ENCODE measurements around the gene RAD51B. TPM values are rescaled to one million over a fixed set of nuclear protein-coding genes. Genes with fewer than 3 reads are reported as not detected.
"Not testable (repeated sequence)": the region's sequence is repeated elsewhere in the genome, so short reads cannot be mapped to it uniquely, and the experiment has no call there.

The RAD51B gene
- total RNA-seq, 1 experiment from 2014 or later = 23.3 TPM

DNA sequence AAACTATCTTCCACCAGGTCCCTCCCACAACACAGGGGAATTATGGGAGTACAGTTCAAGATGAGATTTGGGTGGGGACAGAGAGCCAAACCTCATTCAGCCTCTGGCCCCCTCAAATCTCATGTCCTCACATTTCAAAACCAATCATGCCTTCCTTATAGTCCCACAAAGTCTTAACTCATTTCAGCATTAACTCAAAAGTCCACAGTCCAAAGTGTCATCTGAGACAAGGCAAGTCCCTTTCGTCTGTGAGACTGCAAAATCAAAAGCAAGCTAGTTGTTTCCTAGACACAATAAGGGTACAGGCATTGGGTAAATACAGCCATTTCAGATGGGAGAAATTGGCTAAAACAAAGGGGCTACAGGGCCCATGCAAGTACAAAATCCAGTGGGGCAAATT is 147.6 kb downstream of the RAD51B start:
- TF ChIP-seq CTCF (conservative IDR thresholded peaks at IDR 0.05; ENCODE audit: low read depth, low read length) (no peak), EZH2 (IDR thresholded peaks at IDR 0.05; ENCODE audit: borderline replicate concordance, low read depth, low read length, poor library complexity, severe bottlenecking) (no peak)
- H3K4me3 ChIP-seq (ENCODE audit: low read depth, low read length, poor library complexity, severe bottlenecking) = no peak overlapping the region
- CTCF ChIA-PET = no interaction called here
- no peak overlapping the region for H3K27ac ChIP-seq (ENCODE audit: low read depth, low read length, poor library complexity, severe bottlenecking)
- H3K36me3 ChIP-seq (ENCODE audit: insufficient read depth, low read length, poor library complexity, severe bottlenecking) = no peaks in the 10 kb centered on the region
- H3K9me3 ChIP-seq (ENCODE audit: low read depth, low read length, poor library complexity, severe bottlenecking) = no peaks in the 10 kb centered on the region
- DNase-seq (ENCODE audit: low spot score) = no peak
- H3K27me3 ChIP-seq (replicated peaks; ENCODE audit: insufficient read depth, low read depth, low read length, poor library complexity) = peaks cover 4% of the 10 kb centered on the region
- intact Hi-C loops (cut with micrococcal nuclease; ENCODE audit: unreplicated experiment) = no loop called here
- H3K4me1 ChIP-seq (ENCODE audit: insufficient read depth, low read length, poor library complexity, severe bottlenecking) = no peaks in the 10 kb centered on the region
- BruUV-seq (replicated peaks) = no TSS peak
- POLR2A ChIA-PET (ENCODE audit: low non-redundant PET) = no interaction called here

- H3K36me3 ChIP-seq (ENCODE audit: insufficient read depth, low read length, poor library complexity, severe bottlenecking); H3K27me3 ChIP-seq (replicated peaks; ENCODE audit: insufficient read depth, low read depth, low read length, poor library complexity); H3K4me1 ChIP-seq (ENCODE audit: insufficient read depth, low read length, poor library complexity, severe bottlenecking); H3K4me3 ChIP-seq (ENCODE audit: low read depth, low read length, poor library complexity, severe bottlenecking); DNase-seq (ENCODE audit: low spot score); CTCF ChIA-PET; intact Hi-C loops (cut with micrococcal nuclease; ENCODE audit: unreplicated experiment); POLR2A ChIA-PET (ENCODE audit: low non-redundant PET); H3K27ac ChIP-seq (ENCODE audit: low read depth, low read length, poor library complexity, severe bottlenecking); H3K9me3 ChIP-seq (ENCODE audit: low read depth, low read length, poor library complexity, severe bottlenecking); BruUV-seq (replicated peaks): not testable (repeated sequence)
These were observed 148.4 kb downstream of the RAD51B start for GRCh38 chr14:67967970-67968369.

- H3K4me1 ChIP-seq (ENCODE audit: insufficient read depth, low read length, poor library complexity, severe bottlenecking) = no peaks in the 10 kb centered on the region
- no peaks in the 10 kb centered on the region for H3K36me3 ChIP-seq (ENCODE audit: insufficient read depth, low read length, poor library complexity, severe bottlenecking)
- H3K27ac ChIP-seq (ENCODE audit: low read depth, low read length, poor library complexity, severe bottlenecking) = no peak overlapping the region
- BruUV-seq (replicated peaks) = no TSS peak
- no peaks in the 10 kb centered on the region for H3K9me3 ChIP-seq (ENCODE audit: low read depth, low read length, poor library complexity, severe bottlenecking)
- H3K27me3 ChIP-seq (replicated peaks; ENCODE audit: insufficient read depth, low read depth, low read length, poor library complexity) = peaks cover 4% of the 10 kb centered on the region
- POLR2A ChIA-PET (ENCODE audit: low non-redundant PET) = no interaction called here
- H3K4me3 ChIP-seq (ENCODE audit: low read depth, low read length, poor library complexity, severe bottlenecking) = no peak overlapping the region
- no peak for DNase-seq (ENCODE audit: low spot score)
- CTCF ChIA-PET = no interaction called here
- TF ChIP-seq CTCF (conservative IDR thresholded peaks at IDR 0.05; ENCODE audit: low read depth, low read length) (no peak), EZH2 (IDR thresholded peaks at IDR 0.05; ENCODE audit: borderline replicate concordance, low read depth, low read length, poor library complexity, severe bottlenecking) (no peak)
- intact Hi-C loops (cut with micrococcal nuclease; ENCODE audit: unreplicated experiment) = no loop called here
These were observed 151.3 kb downstream of the RAD51B start for GRCh38 chr14:67970923-67971322.

Measured in A673 (cell line).